ENCODE measurements around the gene TPSB2.
"Not testable (repeated sequence)": the region's sequence is repeated elsewhere in the genome, so short reads cannot be mapped to it uniquely, and the experiment has no call there.

The TPSB2 gene

GRCh38 chr16:1259760-1260068, 29.7 kb upstream of the TPSB2 start:
- TF ChIP-seq, protein P1, sequence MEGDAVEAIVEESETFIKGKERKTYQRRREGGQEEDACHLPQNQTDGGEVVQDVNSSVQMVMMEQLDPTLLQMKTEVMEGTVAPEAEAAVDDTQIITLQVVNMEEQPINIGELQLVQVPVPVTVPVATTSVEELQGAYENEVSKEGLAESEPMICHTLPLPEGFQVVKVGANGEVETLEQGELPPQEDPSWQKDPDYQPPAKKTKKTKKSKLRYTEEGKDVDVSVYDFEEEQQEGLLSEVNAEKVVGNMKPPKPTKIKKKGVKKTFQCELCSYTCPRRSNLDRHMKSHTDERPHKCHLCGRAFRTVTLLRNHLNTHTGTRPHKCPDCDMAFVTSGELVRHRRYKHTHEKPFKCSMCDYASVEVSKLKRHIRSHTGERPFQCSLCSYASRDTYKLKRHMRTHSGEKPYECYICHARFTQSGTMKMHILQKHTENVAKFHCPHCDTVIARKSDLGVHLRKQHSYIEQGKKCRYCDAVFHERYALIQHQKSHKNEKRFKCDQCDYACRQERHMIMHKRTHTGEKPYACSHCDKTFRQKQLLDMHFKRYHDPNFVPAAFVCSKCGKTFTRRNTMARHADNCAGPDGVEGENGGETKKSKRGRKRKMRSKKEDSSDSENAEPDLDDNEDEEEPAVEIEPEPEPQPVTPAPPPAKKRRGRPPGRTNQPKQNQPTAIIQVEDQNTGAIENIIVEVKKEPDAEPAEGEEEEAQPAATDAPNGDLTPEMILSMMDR (conservative IDR thresholded peaks at IDR 0.05; ENCODE audit: low read length) = no peak
- DNase-seq (ENCODE audit: low read depth) = no peak

GRCh38 chr16:1258906-1259759, 29.1 kb upstream of the TPSB2 start:
- no peak overlapping the region for H3K4me3 ChIP-seq (ENCODE audit: low read length)
- TF ChIP-seq, protein P1 (conservative IDR thresholded peaks at IDR 0.05; ENCODE audit: low read length) = no peak
- no peak for DNase-seq (ENCODE audit: low read depth)

More at GRCh38 chr16:1259760-1260068, 29.7 kb upstream of the TPSB2 start:
- H3K4me3 ChIP-seq (ENCODE audit: low read length) = no peak overlapping the region

DNA sequence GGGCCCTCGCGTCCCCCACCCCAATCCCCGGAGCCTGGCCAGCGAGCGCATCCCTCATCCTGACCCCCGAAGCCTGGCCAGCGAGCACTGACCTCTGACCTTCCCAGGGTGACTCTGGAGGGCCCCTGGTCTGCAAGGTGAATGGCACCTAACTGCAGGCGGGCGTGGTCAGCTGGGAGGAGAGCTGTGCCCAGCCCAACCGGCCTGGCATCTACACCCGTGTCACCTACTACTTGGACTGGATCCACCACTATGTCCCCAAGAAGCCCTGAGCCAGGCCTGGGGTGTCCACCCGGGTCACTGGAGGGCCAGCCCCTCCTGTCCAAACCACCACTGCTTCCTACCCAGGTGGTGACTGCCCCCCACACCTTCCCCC, 28.2 kb upstream of the TPSB2 start:
- no peak overlapping the region for H3K4me3 ChIP-seq (ENCODE audit: low read length)
- TF ChIP-seq, protein P1 (conservative IDR thresholded peaks at IDR 0.05; ENCODE audit: low read length) = no peak
- no peak for DNase-seq (ENCODE audit: low read depth)

GRCh38 chr16:1257561-1258224, 27.7 kb upstream of the TPSB2 start:
- TF ChIP-seq, protein P1 (conservative IDR thresholded peaks at IDR 0.05; ENCODE audit: low read length) = no peak
- DNase-seq (ENCODE audit: low read depth) = no peak
- no peak overlapping the region for H3K4me3 ChIP-seq (ENCODE audit: low read length)

GRCh38 chr16:1256874-1257322, 26.9 kb upstream of the TPSB2 start:
- DNase-seq (ENCODE audit: low read depth) = no peak
- TF ChIP-seq, protein P1 (conservative IDR thresholded peaks at IDR 0.05; ENCODE audit: low read length) = no peak
- no peak overlapping the region for H3K4me3 ChIP-seq (ENCODE audit: low read length)

DNA sequence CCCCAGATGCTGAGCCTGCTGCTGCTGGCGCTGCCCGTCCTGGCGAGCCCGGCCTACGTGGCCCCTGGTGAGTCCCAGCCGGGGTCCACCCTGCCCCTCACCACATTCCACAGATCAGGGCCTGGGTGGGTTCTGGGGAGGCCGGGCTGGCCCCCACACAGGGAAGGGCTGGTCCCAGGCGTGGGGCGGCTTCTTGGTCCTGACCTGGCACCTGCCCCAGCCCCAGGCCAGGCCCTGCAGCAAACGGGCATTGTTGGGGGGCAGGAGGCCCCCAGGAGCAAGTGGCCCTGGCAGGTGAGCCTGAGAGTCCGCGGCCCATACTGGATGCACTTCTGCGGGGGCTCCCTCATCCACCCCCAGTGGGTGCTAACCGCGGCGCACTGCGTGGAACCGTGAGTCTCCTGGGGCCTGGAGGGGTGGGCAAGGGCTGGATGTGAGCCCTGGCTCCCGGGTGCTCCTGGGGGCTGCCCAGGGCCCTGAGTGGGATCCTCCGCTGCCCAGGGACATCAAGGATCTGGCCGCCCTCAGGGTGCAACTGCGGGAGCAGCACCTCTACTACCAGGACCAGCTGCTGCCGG, 26.4 kb upstream of the TPSB2 start:
- DNase-seq (ENCODE audit: low read depth); H3K4me3 ChIP-seq (ENCODE audit: low read length): not testable (repeated sequence)

GRCh38 chr16:1255276-1256122, 25.5 kb upstream of the TPSB2 start, which contains the start of gene TPSD1:
TPSD1 (plus strand) TSS chr16:1256069; CDS start chr16:1256281, 212 bp downstream.
- H3K4me3 ChIP-seq (ENCODE audit: low read length); DNase-seq (ENCODE audit: low read depth): not testable (repeated sequence)

DNA sequence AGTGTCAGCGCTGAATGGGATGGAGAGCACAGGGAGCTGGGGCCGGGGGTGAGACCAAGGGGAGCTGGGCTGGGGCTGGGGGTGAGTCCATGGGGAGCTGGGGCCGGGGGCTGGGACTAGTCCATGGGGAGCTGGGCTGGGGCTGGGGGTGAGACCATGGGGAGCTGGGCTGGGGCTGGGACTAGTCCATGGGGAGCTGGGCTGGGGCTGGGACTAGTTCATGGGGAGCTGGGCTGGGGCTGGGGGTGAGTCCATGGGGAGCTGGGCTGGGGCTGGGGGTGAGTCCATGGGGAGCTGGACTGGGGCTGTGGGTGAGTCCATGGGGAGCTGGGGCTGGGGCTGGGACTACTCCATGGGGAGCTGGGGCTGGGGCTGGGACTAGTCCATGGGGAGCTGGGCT, 24.8 kb upstream of the TPSB2 start:
- DNase-seq (ENCODE audit: low read depth); H3K4me3 ChIP-seq (ENCODE audit: low read length): not testable (repeated sequence)

DNA sequence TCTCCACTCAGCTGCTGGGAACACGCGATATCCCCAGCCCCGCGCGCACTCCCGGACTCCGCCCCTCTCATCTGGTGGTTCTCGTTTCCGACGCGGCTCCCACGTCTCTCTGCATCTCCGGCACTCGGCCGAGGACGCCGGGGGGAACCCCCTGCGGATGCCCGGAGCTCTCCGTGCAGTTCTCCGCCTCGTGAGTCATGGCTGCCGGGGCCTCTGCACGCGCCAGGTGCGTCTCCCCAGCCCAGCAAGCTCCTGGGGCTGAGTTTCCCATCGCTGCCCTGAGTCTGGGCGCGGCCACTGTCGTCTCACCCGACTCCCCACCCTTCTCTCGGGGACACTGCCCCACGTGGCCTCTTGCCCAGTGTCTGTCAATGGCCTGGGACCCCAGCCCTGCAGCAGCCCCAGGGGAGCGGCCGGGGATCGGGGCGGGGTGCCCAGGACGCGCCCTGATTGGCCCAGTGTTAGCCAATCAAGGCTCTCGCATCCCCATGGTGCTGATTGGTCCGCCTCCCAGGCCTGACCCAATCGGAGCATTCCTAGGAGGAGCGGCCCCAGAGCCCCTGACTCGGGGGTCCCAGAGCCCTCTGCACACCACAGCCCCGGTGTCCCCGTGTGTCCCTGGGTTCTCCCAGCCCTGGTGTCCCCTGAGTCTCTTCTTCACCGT, 23.8 kb upstream of the TPSB2 start:
- not testable (repeated sequence) for H3K4me3 ChIP-seq (ENCODE audit: low read length); DNase-seq (ENCODE audit: low read depth)

GRCh38 chr16:1249031-1249755, 19.2 kb upstream of the TPSB2 start:
- H3K4me3 ChIP-seq (ENCODE audit: low read length); DNase-seq (ENCODE audit: low read depth): not testable (repeated sequence)
